ENCODE results near the gene TAS2R30. TPM values are rescaled to one million over a fixed set of nuclear protein-coding genes. Genes with fewer than 3 reads are reported as not detected.

The TAS2R30 gene, protein sequence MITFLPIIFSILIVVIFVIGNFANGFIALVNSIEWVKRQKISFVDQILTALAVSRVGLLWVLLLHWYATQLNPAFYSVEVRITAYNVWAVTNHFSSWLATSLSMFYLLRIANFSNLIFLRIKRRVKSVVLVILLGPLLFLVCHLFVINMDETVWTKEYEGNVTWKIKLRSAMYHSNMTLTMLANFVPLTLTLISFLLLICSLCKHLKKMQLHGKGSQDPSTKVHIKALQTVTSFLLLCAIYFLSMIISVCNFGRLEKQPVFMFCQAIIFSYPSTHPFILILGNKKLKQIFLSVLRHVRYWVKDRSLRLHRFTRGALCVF
- total RNA-seq, result 1 to 10 TPM; 2.1 to 3.4 TPM

DNA sequence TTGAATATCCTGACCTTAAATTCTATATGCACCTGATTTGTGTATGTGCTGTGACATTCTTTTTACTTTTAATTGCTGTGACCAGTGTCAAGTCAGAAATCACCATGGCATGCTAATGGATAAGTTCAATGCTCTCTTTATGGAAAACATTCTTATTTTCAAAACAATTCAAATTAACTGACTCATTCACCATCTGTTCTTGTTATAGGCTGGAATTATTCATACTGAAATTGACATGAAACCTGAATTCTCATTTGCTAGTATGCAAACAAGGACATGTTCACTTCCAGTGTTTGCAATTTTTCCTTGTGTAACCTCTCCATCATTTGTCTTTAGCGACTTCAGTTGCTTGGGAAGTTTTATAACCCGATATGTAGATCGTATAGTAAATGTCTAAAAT lies at the start of gene TAS2R30:
Gene TAS2R30, minus strand, starts transcription at position 340 of the 400 bp plus-strand sequence. CDS start 400 bp downstream, outside the sequence.
- peaks cover 10% of the 10 kb centered on the region for H3K4me1 Mint-ChIP-seq
- no peak for DNase-seq

DNA sequence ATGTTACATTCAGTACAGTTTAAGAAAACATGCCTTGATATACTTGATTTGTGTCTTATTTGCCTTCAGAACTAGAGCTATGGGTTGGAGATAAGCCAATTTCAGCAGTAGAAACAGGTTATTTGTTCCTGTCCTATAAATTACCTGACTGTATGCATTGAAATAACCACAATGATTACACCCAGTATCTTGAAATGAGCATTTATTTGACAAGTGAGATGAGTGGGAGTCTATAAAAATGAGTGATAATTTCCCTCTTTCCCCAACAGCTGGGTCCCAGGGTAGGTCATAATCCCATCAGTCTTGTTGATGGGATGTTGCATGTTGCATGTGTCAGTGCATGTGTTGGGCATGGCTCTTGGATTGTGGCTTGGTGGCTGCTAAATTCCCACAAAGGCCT lies 48.6 kb upstream of the TAS2R30 start:
- H3K4me3 Mint-ChIP-seq, result no peak overlapping the region
- H3K4me1 Mint-ChIP-seq, result peaks cover 12% of the 10 kb centered on the region
- peaks cover 7% of the 10 kb centered on the region for H3K36me3 Mint-ChIP-seq
- H3K9me3 Mint-ChIP-seq (ENCODE audit: low read depth), result no peaks in the 10 kb centered on the region
- DNase-seq (no peak), ATAC-seq (no peak)
- no peak overlapping the region for H3K27ac Mint-ChIP-seq
- CTCF ChIA-PET, result no interaction called here
- peaks cover 8% of the 10 kb centered on the region for H3K27me3 Mint-ChIP-seq

More for the DNA sequence above, at the start of gene TAS2R30:
- H3K36me3 Mint-ChIP-seq, result peaks cover 36% of the 10 kb centered on the region
- CTCF ChIA-PET, result no interaction called here
- H3K9me3 Mint-ChIP-seq (ENCODE audit: low read depth), result no peaks in the 10 kb centered on the region
- H3K4me3 Mint-ChIP-seq, result no peak within 1 kb of the TSS
- ATAC-seq, result no peak
- no peaks in the 10 kb centered on the region for H3K27me3 Mint-ChIP-seq
- H3K27ac Mint-ChIP-seq, result no peak within 1 kb of the TSS

DNA sequence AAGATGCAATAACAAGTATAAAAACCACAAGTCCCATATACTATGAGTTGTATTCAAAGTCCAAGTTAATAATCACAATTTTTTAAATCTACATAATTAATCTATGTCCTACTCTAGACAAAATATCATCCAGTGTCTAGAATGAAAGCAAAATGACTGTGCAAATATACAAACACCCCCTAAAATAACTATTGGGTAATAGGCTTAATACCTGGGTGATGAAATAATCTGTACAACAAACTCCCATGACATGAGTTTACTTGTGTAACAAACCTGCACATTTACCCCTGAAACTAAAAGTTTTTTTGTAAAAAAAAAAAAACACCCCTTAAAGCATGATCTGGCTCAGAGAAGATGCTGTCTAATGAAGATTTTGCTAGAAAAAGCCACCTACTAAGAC lies 48.1 kb upstream of the TAS2R30 start:
- H3K4me1 Mint-ChIP-seq, result peaks cover 12% of the 10 kb centered on the region
- CTCF ChIA-PET, result no interaction called here
- H3K9me3 Mint-ChIP-seq (ENCODE audit: low read depth), result no peaks in the 10 kb centered on the region
- peaks cover 7% of the 10 kb centered on the region for H3K36me3 Mint-ChIP-seq
- H3K4me3 Mint-ChIP-seq, result no peak overlapping the region
- no peak for ATAC-seq
- DNase-seq, result no peak
- H3K27ac Mint-ChIP-seq, result no peak overlapping the region
- peaks cover 8% of the 10 kb centered on the region for H3K27me3 Mint-ChIP-seq

DNA sequence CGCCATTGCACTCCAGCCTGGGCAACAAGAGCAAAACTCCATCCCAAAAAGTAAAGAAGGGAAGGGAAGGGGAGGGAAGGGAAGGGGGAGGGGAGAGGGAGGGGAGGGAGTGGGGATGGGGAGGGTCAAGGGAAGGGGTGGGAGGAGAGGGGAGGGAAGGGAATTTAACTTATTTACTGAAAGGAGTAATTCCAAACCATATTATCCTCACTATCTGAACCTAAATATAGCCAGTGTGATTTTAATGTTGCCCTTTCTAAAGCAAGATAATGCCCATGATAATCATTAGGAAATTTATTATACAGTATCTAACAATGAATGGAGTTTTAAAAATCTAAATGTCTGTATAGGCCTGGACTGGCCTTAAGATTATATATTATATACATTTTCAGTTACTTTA lies 43.8 kb upstream of the TAS2R30 start:
- Mint-ChIP-seq H3K9me3 (ENCODE audit: low read depth) (no peaks in the 10 kb centered on the region), H3K4me3 (no peak overlapping the region), H3K27me3 (no peaks in the 10 kb centered on the region), H3K4me1 (peaks cover 12% of the 10 kb centered on the region), H3K36me3 (peaks cover 27% of the 10 kb centered on the region), H3K27ac (no peak overlapping the region)
- CTCF ChIA-PET, result no interaction called here
- no peak for ATAC-seq
- no peak for DNase-seq

DNA sequence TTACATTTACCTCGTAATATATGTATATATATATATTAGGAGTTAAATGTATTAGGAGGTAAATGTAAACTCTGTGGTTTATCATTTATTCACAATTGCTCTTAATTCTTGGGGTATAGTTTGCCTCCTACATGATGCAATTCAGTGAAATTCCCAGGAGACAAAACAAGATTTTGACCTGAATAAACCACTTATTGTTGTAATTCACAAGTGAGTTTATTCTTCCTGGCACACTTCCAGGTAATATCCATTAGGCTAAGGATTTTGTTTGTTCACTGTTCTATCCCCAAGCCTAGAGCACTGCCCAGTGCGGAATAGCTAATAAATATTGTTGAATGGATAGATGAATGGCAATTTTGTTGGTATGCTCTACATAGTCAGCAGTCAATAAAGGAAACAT lies 39.6 kb upstream of the TAS2R30 start:
- Mint-ChIP-seq H3K36me3 (peaks cover 42% of the 10 kb centered on the region), H3K4me1 (peaks cover 31% of the 10 kb centered on the region), H3K27ac (no peak overlapping the region), H3K27me3 (no peaks in the 10 kb centered on the region), H3K4me3 (no peak overlapping the region), H3K9me3 (ENCODE audit: low read depth) (no peaks in the 10 kb centered on the region)
- ATAC-seq (no peak), DNase-seq (no peak)
- CTCF ChIA-PET, result no interaction called here

DNA sequence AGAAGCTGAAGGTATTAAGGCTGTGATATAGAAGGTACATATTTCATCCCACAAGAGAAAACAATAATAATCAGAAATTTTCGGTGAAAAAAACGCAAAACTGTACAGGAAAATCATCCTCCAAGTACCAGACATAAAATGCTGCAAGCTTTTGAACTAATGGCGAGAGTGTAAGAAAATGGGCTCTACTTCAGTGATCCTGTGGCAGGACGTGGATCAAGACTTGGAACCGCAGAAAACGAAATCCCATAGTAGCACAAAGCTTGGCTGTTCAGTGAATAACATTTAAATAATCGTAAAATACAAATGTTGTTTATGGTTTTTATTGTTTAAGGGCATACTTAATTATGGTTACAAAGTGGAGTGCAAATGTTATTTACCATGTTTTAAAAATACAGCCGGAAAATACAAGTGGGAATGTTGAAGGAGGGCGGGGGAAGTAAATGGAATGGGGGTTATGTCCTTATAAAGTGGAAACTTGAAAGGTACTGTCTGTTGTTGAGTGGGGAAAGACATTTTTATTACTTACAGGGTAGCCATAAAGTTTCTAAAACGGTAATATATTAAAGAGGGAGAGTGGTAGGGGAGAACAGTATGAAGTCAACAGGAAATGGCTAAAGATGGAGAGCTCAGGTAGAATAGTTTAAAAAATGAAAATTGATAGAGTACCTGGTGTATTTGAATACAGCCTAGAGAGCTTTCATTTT lies 37.7 kb upstream of the TAS2R30 start:
- ATAC-seq (no peak), DNase-seq (no peak)
- peaks cover 51% of the 10 kb centered on the region for H3K36me3 Mint-ChIP-seq
- no peaks in the 10 kb centered on the region for H3K27me3 Mint-ChIP-seq
- CTCF ChIA-PET, result interaction anchor here (0.7 to 2.2 kb wide), 7 partner anchors 9 to 422 kb away, joined by 3 to 7 read pairs (median 3); no protein-coding TSS in a partner anchor
- no peaks in the 10 kb centered on the region for H3K9me3 Mint-ChIP-seq (ENCODE audit: low read depth)
- H3K27ac Mint-ChIP-seq, result peak overlapping the region; percentile 95
- H3K4me3 Mint-ChIP-seq, result peak overlapping the region; percentile 94
- H3K4me1 Mint-ChIP-seq, result peaks cover 41% of the 10 kb centered on the region

DNA sequence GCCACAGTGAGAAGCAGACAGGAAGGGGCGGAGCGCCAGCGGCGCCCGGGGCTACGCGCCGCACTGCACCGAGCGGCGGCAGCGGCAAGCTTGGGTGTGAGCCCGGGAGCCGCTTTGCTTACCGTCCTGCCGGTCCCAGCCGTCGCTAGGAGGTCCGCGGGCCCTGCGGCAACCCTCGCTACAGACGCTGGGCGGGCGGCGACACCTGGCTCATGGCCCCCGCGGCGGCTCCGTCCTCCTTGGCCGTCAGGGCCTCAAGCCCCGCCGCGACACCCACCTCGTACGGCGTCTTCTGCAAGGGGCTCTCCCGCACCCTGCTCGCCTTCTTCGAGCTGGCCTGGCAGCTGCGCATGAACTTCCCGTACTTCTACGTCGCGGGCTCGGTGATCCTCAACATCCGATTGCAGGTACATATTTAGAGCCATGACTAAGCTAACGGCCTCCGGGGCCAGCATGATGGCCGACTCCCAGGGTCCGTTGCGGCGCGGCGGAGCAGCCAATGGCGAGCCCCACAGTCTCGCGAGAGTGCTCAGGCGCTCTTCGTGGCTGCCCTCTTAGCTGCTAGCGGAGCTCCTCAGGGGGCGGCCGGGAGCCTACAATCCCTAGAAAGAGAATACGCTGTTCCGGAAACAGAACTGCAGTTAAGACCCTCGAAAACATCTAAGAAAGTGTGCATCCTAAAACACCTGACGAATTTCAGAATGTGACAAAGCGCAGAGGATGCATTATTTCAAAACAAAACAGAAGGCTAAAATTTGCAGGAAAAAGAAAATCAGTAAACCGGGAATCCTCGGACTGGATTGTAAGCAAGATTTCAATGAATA lies 36.9 kb upstream of the TAS2R30 start, which contains the start of gene SMIM10L1:
Gene SMIM10L1, plus strand, starts transcription at position 50 of the 824 bp plus-strand sequence. Its CDS starts 163 bp downstream, at position 213.
- ATAC-seq (peak; percentile 99), DNase-seq (peak; percentile 94)
- Mint-ChIP-seq H3K27ac (peak within 1 kb of the TSS; percentile 95), H3K36me3 (peaks cover 49% of the 10 kb centered on the region), H3K9me3 (ENCODE audit: low read depth) (no peaks in the 10 kb centered on the region), H3K4me3 (peak within 1 kb of the TSS; percentile 94), H3K4me1 (peaks cover 44% of the 10 kb centered on the region), H3K27me3 (no peaks in the 10 kb centered on the region)
- CTCF ChIA-PET, result interaction anchor here (0.6 to 2.2 kb wide), 7 partner anchors 8 to 454 kb away, joined by 3 to 7 read pairs (median 3); no protein-coding TSS in a partner anchor

DNA sequence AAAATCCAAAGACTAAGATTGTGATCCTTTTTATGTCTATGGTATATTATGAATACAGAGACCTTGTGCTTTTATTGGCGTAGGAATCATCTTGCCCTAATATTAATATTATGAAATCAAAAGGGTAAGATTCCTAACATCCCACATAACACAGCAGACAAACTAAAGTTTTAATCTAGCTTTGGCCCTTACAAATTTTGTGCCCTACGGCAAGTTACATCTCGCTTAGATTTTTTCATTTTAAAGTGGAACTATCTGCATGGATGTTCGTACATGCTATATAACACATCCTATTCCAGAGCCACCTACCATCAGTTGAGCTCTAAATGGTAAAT lies 36.3 kb upstream of the TAS2R30 start:
- H3K4me1 Mint-ChIP-seq, result peaks cover 44% of the 10 kb centered on the region
- H3K36me3 Mint-ChIP-seq, result peaks cover 49% of the 10 kb centered on the region
- H3K27ac Mint-ChIP-seq, result peak overlapping the region; percentile 95
- ATAC-seq (no peak), DNase-seq (no peak)
- no peaks in the 10 kb centered on the region for H3K27me3 Mint-ChIP-seq
- no peaks in the 10 kb centered on the region for H3K9me3 Mint-ChIP-seq (ENCODE audit: low read depth)
- peak overlapping the region; percentile 94 for H3K4me3 Mint-ChIP-seq
- CTCF ChIA-PET, result interaction anchor here (0.6 to 2.2 kb wide), 6 partner anchors 8 to 454 kb away, joined by 3 to 7 read pairs (median 4); no protein-coding TSS in a partner anchor

DNA sequence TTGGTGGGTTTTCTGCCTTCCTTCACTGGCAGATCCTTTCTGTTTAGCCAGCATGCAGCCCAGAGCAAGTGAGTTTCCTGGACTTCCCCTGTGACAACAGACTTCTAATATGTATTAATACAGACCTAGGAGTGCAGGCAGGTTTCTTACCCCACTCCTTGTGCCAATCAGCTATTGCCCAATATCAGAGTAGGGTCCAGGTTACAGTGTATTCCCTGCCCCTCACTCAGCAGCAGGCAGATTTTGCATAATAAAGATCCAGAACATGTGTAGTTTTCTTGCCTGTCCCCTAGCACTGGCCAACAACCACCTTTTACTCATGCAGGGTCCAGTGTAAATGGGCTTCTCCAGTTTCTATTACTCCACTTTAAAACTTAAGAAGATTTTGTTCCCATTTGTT lies 31.9 kb upstream of the TAS2R30 start:
- H3K4me1 Mint-ChIP-seq, result peaks cover 29% of the 10 kb centered on the region
- CTCF ChIA-PET, result interaction anchor here (0.6 kb wide), 1 partner anchor 244 kb away, joined by 3 read pairs; no protein-coding TSS in a partner anchor

DNA sequence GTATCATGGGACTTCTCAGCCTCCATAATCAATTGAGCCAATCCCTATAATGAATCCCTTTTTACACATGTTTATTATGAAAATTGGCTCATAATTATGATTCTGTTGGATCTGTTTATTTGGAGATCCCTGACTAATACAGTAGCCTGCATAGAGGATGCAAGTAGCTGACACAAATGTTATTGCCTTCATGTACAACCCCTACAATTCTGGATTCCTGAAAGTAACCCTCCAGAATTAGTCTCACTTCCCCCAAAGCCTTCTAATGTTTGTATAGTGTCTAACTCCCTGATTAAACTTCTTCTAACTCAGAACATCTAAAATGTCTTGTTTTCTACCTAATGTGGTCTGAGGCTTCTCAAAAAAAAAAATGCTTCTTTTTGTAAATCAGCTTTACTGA lies 29.9 kb upstream of the TAS2R30 start:
- Mint-ChIP-seq H3K36me3 (peaks cover 57% of the 10 kb centered on the region), H3K27ac (no peak overlapping the region), H3K4me3 (no peak overlapping the region), H3K9me3 (ENCODE audit: low read depth) (no peaks in the 10 kb centered on the region), H3K4me1 (peaks cover 16% of the 10 kb centered on the region), H3K27me3 (no peaks in the 10 kb centered on the region)
- CTCF ChIA-PET, result interaction anchor here (1.0 kb wide), 1 partner anchor 222 kb away, joined by 3 read pairs; no protein-coding TSS in a partner anchor
- DNase-seq (no peak), ATAC-seq (no peak)

More for the DNA sequence above, 31.9 kb upstream of the TAS2R30 start:
- no peaks in the 10 kb centered on the region for H3K27me3 Mint-ChIP-seq
- H3K36me3 Mint-ChIP-seq, result peaks cover 53% of the 10 kb centered on the region
- no peak overlapping the region for H3K4me3 Mint-ChIP-seq
- H3K9me3 Mint-ChIP-seq (ENCODE audit: low read depth), result no peaks in the 10 kb centered on the region
- no peak overlapping the region for H3K27ac Mint-ChIP-seq
- DNase-seq, result no peak
- no peak for ATAC-seq

DNA sequence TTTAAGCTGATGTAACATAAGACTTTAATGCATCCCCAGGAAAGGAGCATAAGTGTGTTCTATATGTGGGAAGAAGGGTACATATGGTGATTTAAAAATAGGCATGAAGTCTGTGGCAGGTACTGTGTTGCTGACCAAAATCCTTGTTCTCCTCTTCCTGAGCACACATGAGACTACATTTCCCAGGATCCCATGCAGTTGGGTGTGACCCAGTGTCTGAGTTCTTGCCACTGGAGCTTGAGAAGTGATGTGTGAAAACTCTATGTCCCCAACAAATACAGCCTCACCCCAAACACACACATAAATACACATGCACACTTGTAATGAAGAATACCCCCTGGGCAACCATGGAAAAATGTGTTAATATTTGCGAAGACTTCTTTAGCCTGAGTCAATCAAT lies 28.1 kb upstream of the TAS2R30 start:
- no peak overlapping the region for H3K4me3 Mint-ChIP-seq
- ATAC-seq, result no peak
- H3K4me1 Mint-ChIP-seq, result peaks cover 3% of the 10 kb centered on the region
- CTCF ChIA-PET, result interaction anchor here (1.6 kb wide), 1 partner anchor 9 kb away, joined by 7 read pairs; the partner anchor contains the start of gene SMIM10L1
- H3K9me3 Mint-ChIP-seq (ENCODE audit: low read depth), result no peaks in the 10 kb centered on the region
- H3K36me3 Mint-ChIP-seq, result peaks cover 58% of the 10 kb centered on the region
- DNase-seq, result no peak
- H3K27ac Mint-ChIP-seq, result no peak overlapping the region
- no peaks in the 10 kb centered on the region for H3K27me3 Mint-ChIP-seq

DNA sequence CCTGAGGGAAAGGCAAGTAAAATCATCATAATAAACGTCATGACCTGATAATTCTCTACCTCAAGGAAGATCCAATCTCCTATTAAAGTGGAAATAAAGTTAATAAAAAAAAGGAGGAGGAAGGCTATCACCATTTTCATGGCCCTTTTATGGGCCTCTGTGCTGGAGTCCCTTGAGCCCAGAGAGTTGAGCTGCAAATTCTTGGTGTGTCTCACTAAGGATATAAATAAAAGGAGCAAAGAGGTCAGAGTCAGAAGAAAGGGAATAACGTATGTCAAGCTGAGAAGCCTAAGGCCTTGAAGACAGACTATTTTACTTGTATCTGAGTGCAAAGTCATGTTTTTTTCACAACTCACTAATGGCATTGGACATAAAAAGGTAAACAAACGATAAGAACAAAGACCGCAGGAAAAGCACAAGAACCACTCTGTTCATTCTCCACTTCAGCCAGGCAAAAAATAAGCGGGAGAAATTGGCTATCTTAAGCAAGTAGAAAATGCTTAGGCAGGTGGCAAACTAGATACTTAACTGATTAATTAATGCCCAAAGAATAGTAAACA lies 24.5 kb upstream of the TAS2R30 start:
- CTCF ChIA-PET, result no interaction called here
- H3K36me3 Mint-ChIP-seq, result peaks cover 59% of the 10 kb centered on the region
- no peak for DNase-seq
- no peaks in the 10 kb centered on the region for H3K4me1 Mint-ChIP-seq
- no peak for ATAC-seq
- H3K9me3 Mint-ChIP-seq (ENCODE audit: low read depth), result peaks cover 5% of the 10 kb centered on the region
- no peak overlapping the region for H3K4me3 Mint-ChIP-seq
- no peak overlapping the region for H3K27ac Mint-ChIP-seq
- H3K27me3 Mint-ChIP-seq, result no peaks in the 10 kb centered on the region

DNA sequence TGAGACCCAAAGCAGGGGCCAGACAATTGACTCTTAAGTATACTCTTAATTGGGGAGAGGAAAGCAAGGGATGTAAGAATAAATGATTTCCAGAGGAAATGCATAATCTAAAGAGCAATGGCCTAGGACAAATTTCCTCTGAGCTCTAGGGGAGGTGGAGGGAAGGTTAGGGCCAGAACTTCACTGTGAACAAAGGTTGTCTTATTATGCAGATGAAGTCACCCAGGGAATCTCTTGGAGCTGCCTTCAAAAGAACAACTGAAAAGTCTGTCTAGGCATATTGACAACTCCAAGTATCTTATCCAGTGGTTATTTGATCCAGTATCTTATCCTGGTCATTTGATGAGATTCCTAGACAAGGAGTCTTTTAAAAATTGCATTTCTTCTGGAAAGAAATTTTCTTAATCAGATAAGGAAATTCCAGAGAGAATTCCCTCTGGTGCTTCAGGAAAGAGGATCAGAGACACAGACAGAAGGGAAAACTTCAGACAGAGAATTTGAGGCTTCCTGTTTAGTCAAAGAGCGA lies 20.0 kb upstream of the TAS2R30 start:
- DNase-seq (no peak), ATAC-seq (no peak)
- Mint-ChIP-seq H3K4me1 (peaks cover 2% of the 10 kb centered on the region), H3K27ac (no peak overlapping the region), H3K36me3 (peaks cover 56% of the 10 kb centered on the region), H3K4me3 (no peak overlapping the region), H3K9me3 (ENCODE audit: low read depth) (peaks cover 10% of the 10 kb centered on the region), H3K27me3 (no peaks in the 10 kb centered on the region)
- CTCF ChIA-PET, result no interaction called here
